HUES64 (cell line): ENCODE measurements around the gene RFTN1.
A peak's percentile ranks its signal among the peaks of the same experiment; 100 is the strongest.

Source experiments
- H3K27ac ChIP-seq: 2 replicates; pipeline ENCODE4 v1.7.0; 2013; ENCODE audit warnings: low read depth, low read length, inconsistent platforms
- H3K27me3 ChIP-seq: 2 replicates; pipeline ENCODE4 v1.6.1; 2013; ENCODE audit warnings: mild to moderate bottlenecking, low read length; ENCODE audit not compliant: insufficient read depth
- H3K36me3 ChIP-seq: 2 replicates; pipeline ENCODE4 v1.6.1; 2013; ENCODE audit warnings: mild to moderate bottlenecking, low read length; ENCODE audit not compliant: insufficient read depth
- H3K4me1 ChIP-seq: 2 replicates; pipeline ENCODE4 v1.6.1; 2013; ENCODE audit warnings: mild to moderate bottlenecking, low read length, moderate library complexity; ENCODE audit not compliant: insufficient read depth
- H3K4me3 ChIP-seq: 2 replicates; pipeline ENCODE4 v1.5.1; 2013; ENCODE audit warnings: mild to moderate bottlenecking, low read length, moderate library complexity
- H3K9ac ChIP-seq: 2 replicates; pipeline ENCODE4 v1.6.1; 2013; ENCODE audit warnings: mild to moderate bottlenecking, low read depth, low read length
- H3K9me3 ChIP-seq: 2 replicates; pipeline ENCODE4 v1.6.1; 2013; ENCODE audit warnings: low read depth, low read length; ENCODE audit not compliant: insufficient read depth
- WGBS: fragments of 150-250, 120-280 bp; methylation state at CpG from one replicate; pipeline ENCODE4 v1.1.7; 2013; ENCODE audit warnings: missing lambda C conversion rate; 5-methylcytosine and 5-hydroxymethylcytosine counted together

RFTN1 gene

GRCh38 chr3:16546186-16547010, 32.9 kb upstream of the RFTN1 start:
- WGBS = 90% methylated on average over 12 of the region's 12 CpGs
- no peak overlapping the region for H3K9ac ChIP-seq
- no peak overlapping the region for H3K4me3 ChIP-seq
- no peak overlapping the region for H3K27ac ChIP-seq
- no peaks in the 10 kb centered on the region for H3K9me3 ChIP-seq
- H3K4me1 ChIP-seq = peaks cover 6% of the 10 kb centered on the region
- H3K27me3 ChIP-seq = no peaks in the 10 kb centered on the region
- no peaks in the 10 kb centered on the region for H3K36me3 ChIP-seq

GRCh38 chr3:16545413-16546185, 32.1 kb upstream of the RFTN1 start:
- no peaks in the 10 kb centered on the region for H3K9me3 ChIP-seq
- H3K4me3 ChIP-seq = no peak overlapping the region
- H3K27me3 ChIP-seq = no peaks in the 10 kb centered on the region
- no peak overlapping the region for H3K27ac ChIP-seq
- no peaks in the 10 kb centered on the region for H3K36me3 ChIP-seq
- no peak overlapping the region for H3K9ac ChIP-seq
- peaks cover 5% of the 10 kb centered on the region for H3K4me1 ChIP-seq
- 88% methylated on average over 9 of the region's 10 CpGs for WGBS

GRCh38 chr3:16543242-16543864, 29.9 kb upstream of the RFTN1 start:
- no peak overlapping the region for H3K9ac ChIP-seq
- H3K27ac ChIP-seq = no peak overlapping the region
- H3K36me3 ChIP-seq = no peaks in the 10 kb centered on the region
- H3K27me3 ChIP-seq = no peaks in the 10 kb centered on the region
- H3K4me3 ChIP-seq = no peak overlapping the region
- no peaks in the 10 kb centered on the region for H3K9me3 ChIP-seq
- H3K4me1 ChIP-seq = no peaks in the 10 kb centered on the region
- 90% methylated on average over 6 of the region's 6 CpGs for WGBS

- Histone ChIP-seq H3K9ac (no peak overlapping the region), H3K9me3 (no peaks in the 10 kb centered on the region), H3K4me3 (no peak overlapping the region), H3K27ac (no peak overlapping the region), H3K27me3 (no peaks in the 10 kb centered on the region), H3K4me1 (peaks cover 23% of the 10 kb centered on the region), H3K36me3 (no peaks in the 10 kb centered on the region)
- WGBS = 89% methylated on average over 1 of the region's 4 CpGs
These were observed 25.0 kb upstream of the RFTN1 start for GRCh38 chr3:16538507-16538906.

GRCh38 chr3:16536996-16537395, 23.5 kb upstream of the RFTN1 start:
- no peak overlapping the region for H3K9ac ChIP-seq
- H3K36me3 ChIP-seq = no peaks in the 10 kb centered on the region
- no peaks in the 10 kb centered on the region for H3K27me3 ChIP-seq
- no peak overlapping the region for H3K4me3 ChIP-seq
- WGBS = 82% methylated on average over 3 of the region's 3 CpGs
- H3K9me3 ChIP-seq = no peaks in the 10 kb centered on the region
- no peak overlapping the region for H3K27ac ChIP-seq
- peaks cover 28% of the 10 kb centered on the region for H3K4me1 ChIP-seq

- Histone ChIP-seq H3K9me3 (no peaks in the 10 kb centered on the region), H3K27me3 (no peaks in the 10 kb centered on the region), H3K9ac (no peak overlapping the region), H3K27ac (peak overlapping the region; percentile 59; the same call in 1 of the 2 replicates), H3K4me3 (no peak overlapping the region), H3K4me1 (peaks cover 28% of the 10 kb centered on the region), H3K36me3 (no peaks in the 10 kb centered on the region)
- WGBS = 98% methylated on average over 4 of the region's 4 CpGs
These were observed 22.8 kb upstream of the RFTN1 start for GRCh38 chr3:16536344-16536663.

- peaks cover 28% of the 10 kb centered on the region for H3K4me1 ChIP-seq
- H3K4me3 ChIP-seq = no peak overlapping the region
- H3K27ac ChIP-seq = no peak overlapping the region; the same call in 1 of the 2 replicates
- no peak overlapping the region for H3K9ac ChIP-seq
- H3K36me3 ChIP-seq = no peaks in the 10 kb centered on the region
- WGBS = 84% methylated on average over 8 of the region's 8 CpGs
- H3K9me3 ChIP-seq = no peaks in the 10 kb centered on the region
- no peaks in the 10 kb centered on the region for H3K27me3 ChIP-seq
These were observed 21.3 kb upstream of the RFTN1 start for GRCh38 chr3:16534640-16535262.

GRCh38 chr3:16533928-16534574, 20.6 kb upstream of the RFTN1 start:
- Histone ChIP-seq H3K4me3 (no peak overlapping the region), H3K27ac (no peak overlapping the region), H3K9me3 (no peaks in the 10 kb centered on the region), H3K4me1 (peaks cover 28% of the 10 kb centered on the region), H3K36me3 (no peaks in the 10 kb centered on the region), H3K9ac (no peak overlapping the region), H3K27me3 (no peaks in the 10 kb centered on the region)
- WGBS = 46% methylated on average over 5 of the region's 5 CpGs

GRCh38 chr3:16529264-16529663, 15.8 kb upstream of the RFTN1 start:
- WGBS = 85% methylated on average over 1 of the region's 1 CpG
- Histone ChIP-seq H3K9me3 (no peaks in the 10 kb centered on the region), H3K4me3 (no peak overlapping the region), H3K4me1 (peaks cover 9% of the 10 kb centered on the region), H3K27ac (no peak overlapping the region), H3K9ac (no peak overlapping the region), H3K36me3 (no peaks in the 10 kb centered on the region), H3K27me3 (no peaks in the 10 kb centered on the region)

- WGBS = 90% methylated on average over 4 of the region's 4 CpGs
These were observed 15.1 kb upstream of the RFTN1 start for GRCh38 chr3:16528581-16528993.

More at GRCh38 chr3:16528581-16528993, 15.1 kb upstream of the RFTN1 start:
- no peak overlapping the region for H3K27ac ChIP-seq
- H3K9ac ChIP-seq = no peak overlapping the region
- no peaks in the 10 kb centered on the region for H3K27me3 ChIP-seq
- no peak overlapping the region for H3K4me3 ChIP-seq
- H3K9me3 ChIP-seq = no peaks in the 10 kb centered on the region
- H3K4me1 ChIP-seq = peaks cover 5% of the 10 kb centered on the region
- no peaks in the 10 kb centered on the region for H3K36me3 ChIP-seq
